K562 (cell line): ENCODE results near the gene AEN. TPM values are rescaled to one million over a fixed set of nuclear protein-coding genes. Genes with fewer than 3 reads are reported as not detected.

ENCODE experiments used
- ATAC-seq: fragments of 200-7000 bp; cut with Tn5 transposase; 3 replicates; pipeline ENCODE4 v1.9.1; 2020; ENCODE audit warnings: moderate library complexity
- BruUV-seq: library from RNA; stranded (reverse); fragments of 400-500 nt; replicated peaks from 2 replicates; lab custom pipeline; 2021; lab: Mats Ljungman, UMichigan
- CTCF ChIA-PET: fragments of 300-600 bp; formaldehyde crosslinking; extraction: SDS; loops from one replicate; lab custom pipeline; 2021; ENCODE audit warnings: low intra/inter-chr PET ratio; lab: Yijun Ruan, JAX
- POLR2A ChIA-PET: fragments of 300-600, 350-650 bp; sonication (Branson Sonifier 250); formaldehyde crosslinking; extraction: SDS; loops from one replicate; lab custom pipeline; 2021; ENCODE audit warnings: antibody characterized with exemption, inconsistent platforms; lab: Yijun Ruan, JAX
- DNase-seq, 4 experiments: peaks; one replicate each; pipeline versions ENCODE4 v3.0.0 to v3.0.0-alpha.2; 2011 to 2018; ENCODE audit warnings: low spot score in 3 of 4, mixed read lengths in 3 of 4; ENCODE audit errors: extremely low read depth in 1 of 4
- FAIRE-seq: peaks from 2 replicates; lab custom pipeline; 2011; peaks lifted over from hg19 to GRCh38; lab: Jason Lieb, UNC
- H2AFZ ChIP-seq: 2 replicates; pipeline ENCODE4 v1.6.0; 2011; ENCODE audit warnings: low read depth, low read length, control low read depth, inconsistent platforms
- H3K27ac ChIP-seq: fragments of 200-600 bp; 3 replicates; pipeline ENCODE4 v1.8.0; 2011; ENCODE audit warnings: low read depth, mild to moderate bottlenecking, control low read depth, inconsistent platforms, low read length, moderate library complexity, mixed read lengths; ENCODE audit errors: extremely low read depth
- H3K27me3 ChIP-seq, 2 experiments: fragments of 300-600 bp in 1 of 2; 2 replicates in 1 of 2; 3 replicates in 1 of 2; pipeline versions ENCODE4 v1.6.0 to v1.8.0; 2011; ENCODE audit warnings: inconsistent platforms in 2 of 2, low read length in 2 of 2, mild to moderate bottlenecking in 1 of 2, mixed read lengths in 1 of 2, moderate library complexity in 1 of 2; ENCODE audit not compliant: control insufficient read depth in 2 of 2, insufficient read depth in 2 of 2
- H3K36me3 ChIP-seq: fragments of 300-600 bp; 3 replicates; pipeline ENCODE4 v1.8.0; 2011; ENCODE audit warnings: mild to moderate bottlenecking, low read length, inconsistent platforms; ENCODE audit not compliant: control insufficient read depth, insufficient read depth
- H3K4me1 ChIP-seq, 2 experiments: fragments of 200-600 bp in 1 of 2; replicated peaks in 1 of 2; 2 replicates in 1 of 2; 3 replicates in 1 of 2; pipeline versions ENCODE4 v1.5.1 to v1.8.0; 2011; ENCODE audit warnings: inconsistent platforms in 2 of 2, low read length in 2 of 2, mild to moderate bottlenecking in 1 of 2, mixed read lengths in 1 of 2, moderate library complexity in 1 of 2; ENCODE audit not compliant: control insufficient read depth in 2 of 2, insufficient read depth in 2 of 2
- H3K4me2 ChIP-seq: 2 replicates; pipeline ENCODE4 v1.6.1; 2011; ENCODE audit warnings: low read length, control low read depth, inconsistent platforms, mixed read lengths; ENCODE audit not compliant: insufficient read depth
- H3K4me3 ChIP-seq: fragments of 200-600 bp; sonication (generic), shearing (Covaris generic); 2 replicates; pipeline ENCODE4 v1.5.1; 2016; ENCODE audit warnings: control low read depth, inconsistent platforms
- H3K79me2 ChIP-seq: fragments of 200-600 bp; 3 replicates; pipeline ENCODE4 v1.8.0; 2011; ENCODE audit warnings: low read length, inconsistent platforms; ENCODE audit not compliant: control insufficient read depth, insufficient read depth
- H3K9ac ChIP-seq, 2 experiments: 2 replicates each; pipeline versions ENCODE4 v1.6.0 to v1.6.1; 2011; ENCODE audit warnings: low read depth in 2 of 2, low read length in 2 of 2, control low read depth in 1 of 2, inconsistent platforms in 1 of 2, mild to moderate bottlenecking in 1 of 2, mixed read lengths in 1 of 2; ENCODE audit not compliant: insufficient read depth in 1 of 2
- H3K9me1 ChIP-seq: one replicate; pipeline ENCODE4 v1.6.0; 2011; ENCODE audit warnings: inconsistent platforms, mild to moderate bottlenecking, low read length, moderate library complexity; ENCODE audit not compliant: control insufficient read depth, insufficient read depth
- H3K9me3 ChIP-seq: replicated peaks from 2 replicates; pipeline ENCODE4 v1.5.1; 2011; ENCODE audit warnings: low read depth, low read length, inconsistent platforms; ENCODE audit not compliant: control insufficient read depth, insufficient read depth
- H4K20me1 ChIP-seq: replicated peaks from 2 replicates; pipeline ENCODE4 v1.6.1; 2011; ENCODE audit warnings: low read length, inconsistent platforms, mixed read lengths; ENCODE audit not compliant: control insufficient read depth, insufficient read depth
- AFF4 ChIP-seq: sonication (generic); formaldehyde crosslinking; IDR thresholded peaks from 2 replicates; pipeline ENCODE4 v1.8.0; 2023; ENCODE audit warnings: mild to moderate bottlenecking, missing genetic modification reagents
- BCLAF1 ChIP-seq, 2 experiments: fragments of 450-650 bp in 1 of 2; IDR thresholded peaks; 2 replicates each; pipeline ENCODE4 v1.6.1; 2011 to 2017; ENCODE audit warnings: low read depth in 2 of 2, antibody characterized with exemption in 1 of 2, borderline replicate concordance in 1 of 2, low read length in 1 of 2, mild to moderate bottlenecking in 1 of 2, mixed read lengths in 1 of 2; ENCODE audit not compliant: control insufficient read depth in 1 of 2
- MAZ ChIP-seq, 2 experiments: fragments of 450-650 bp in 1 of 2; sonication (generic) in 1 of 2; formaldehyde crosslinking; IDR thresholded peaks in 1 of 2; conservative IDR thresholded peaks in 1 of 2; 2 replicates each; pipeline versions ENCODE4 v1.4.0 to v1.5.0; 2020; ENCODE audit warnings: mild to moderate bottlenecking in 1 of 2, missing genetic modification reagents in 1 of 2
- NEUROD1 ChIP-seq: fragments of 150-350 bp; IDR thresholded peaks from 2 replicates; pipeline ENCODE4 v1.6.1; 2014; ENCODE audit warnings: borderline replicate concordance, low read length, low read depth; ENCODE audit not compliant: partially characterized antibody
- NFE2 ChIP-seq: IDR thresholded peaks from 2 replicates; pipeline ENCODE4 v1.6.1; 2014; ENCODE audit warnings: antibody characterized with exemption, low read depth
- SMAD3 ChIP-seq: fragments of 450-650 bp; formaldehyde crosslinking; conservative IDR thresholded peaks from 2 replicates; pipeline ENCODE4 v1.4.0; 2020; ENCODE audit warnings: mild to moderate bottlenecking
- SOX6 ChIP-seq: fragments of 450-650 bp; IDR thresholded peaks from 2 replicates; pipeline ENCODE4 v1.6.1; 2014; ENCODE audit warnings: mild to moderate bottlenecking
- TEAD4 ChIP-seq, 2 experiments: sonication (generic) in 1 of 2; formaldehyde crosslinking in 1 of 2; IDR thresholded peaks; 2 replicates each; pipeline versions ENCODE4 v1.6.1 to v1.8.0; 2012 to 2022; ENCODE audit warnings: borderline replicate concordance in 1 of 2, inconsistent platforms in 1 of 2, low read length in 1 of 2, mild to moderate bottlenecking in 1 of 2, missing genetic modification reagents in 1 of 2
- XRCC4 ChIP-seq: IDR thresholded peaks from one replicate; pipeline ENCODE4 v1.6.1; 2011; ENCODE audit not compliant: insufficient read depth, insufficient read length; ENCODE audit errors: extremely low read depth
- ZNF263 ChIP-seq: sonication (generic); formaldehyde crosslinking; IDR thresholded peaks from 2 replicates; pipeline ENCODE4 v1.8.0; 2022; ENCODE audit warnings: mild to moderate bottlenecking, missing genetic modification reagents, borderline replicate concordance
- ZNF431 ChIP-seq: sonication (generic); formaldehyde crosslinking; IDR thresholded peaks from 2 replicates; pipeline ENCODE4 v1.8.0; 2022; ENCODE audit warnings: mild to moderate bottlenecking, missing genetic modification reagents
- ZNF766 ChIP-seq: fragments of 200-800 bp; sonication (Bioruptor generic); conservative IDR thresholded peaks from 2 replicates; pipeline ENCODE4 v1.6.1; 2016; ENCODE audit warnings: missing genetic modification characterization, missing compliant biosample characterization
- WGBS: fragments of 100-300 bp; shearing (Covaris generic); methylation state at CpG from one replicate; pipeline ENCODE4 v1.1.6; 2016; ENCODE audit warnings: low coverage, mixed read lengths; ENCODE audit not compliant: insufficient coverage; ENCODE audit errors: missing lambda C conversion rate; 5-methylcytosine and 5-hydroxymethylcytosine counted together
- in situ Hi-C: fragments of 300-500 bp; cut with MboI; formaldehyde crosslinking; loops from 4 replicates; pipeline ENCODE4 v1.15.0; 2018; ENCODE audit warnings: inconsistent platforms, mixed read lengths
- intact Hi-C: fragments of 100-400 bp; cut with micrococcal nuclease; formaldehyde crosslinking; loops from 2 replicates; pipeline ENCODE4 v1.14.2; 2022
- polyA plus RNA-seq, 8 experiments: library from polyadenylated mRNA; depleted of rRNA in 4 of 8; stranded (reverse) in 5 of 8; unstranded in 3 of 8; fragments of >200 nt; fragmentation: Nextera tagmentation in 2 of 8; fragmentation: Illumina TruSeq in 1 of 8; extraction: Ambion mirVana in 2 of 8; extraction: Trizol in 1 of 8; gene quantifications; 2 replicates each; pipeline versions ENCODE4 v1.2.1 to v1.2.3, GENCODE V29; 2011 to 2014; ENCODE audit warnings: inconsistent platforms in 1 of 8, missing spikeins in 1 of 8
- total RNA-seq, 7 experiments: library from RNA; depleted of rRNA in 6 of 7; stranded (reverse); fragments of >200 nt in 6 of 7; fragmentation: Illumina TruSeq in 2 of 7; extraction: Trizol in 2 of 7; gene quantifications; 2 replicates each; pipeline versions ENCODE4 v1.2.1 to v1.2.3, GENCODE V29; 2011 to 2021; ENCODE audit warnings: low replicate concordance in 1 of 7

The AEN gene
- total and polyA plus RNA-seq, 9 of the 15 experiments (the other 6 are each of a cell fraction or from before 2014, with no cell fraction given), result 9.0 to 51.0 (median 32.8) TPM

- WGBS, result 6% methylated on average over 26 of the region's 27 CpGs
- intact Hi-C loops, result loop anchor here (1.0 kb wide), 1 partner anchor 26 kb away; no protein-coding TSS in a partner anchor
- TF ChIP-seq SOX6, result peak; percentile 78
- TF ChIP-seq TEAD4 (IDR thresholded peaks at IDR 0.05; ENCODE audit: low read length), result peak; percentile 80
- TF ChIP-seq TEAD4 (CRISPR knock-in tag; IDR thresholded peaks at IDR 0.05; ENCODE audit: borderline replicate concordance), result no peak
- TF ChIP-seq AFF4 (CRISPR knock-in tag), result peak; percentile 87
- peak; percentile 86 for TF ChIP-seq NEUROD1
- no peak for TF ChIP-seq XRCC4
- peak; percentile 43; the same call in 1 of the 2 replicates for TF ChIP-seq ZNF431
- TF ChIP-seq SMAD3 (CRISPR knock-in tag), result no peak
- TF ChIP-seq ZNF766 (CRISPR knock-in tag), result peak; percentile 62; the same call in 1 of the 2 replicates
- TF ChIP-seq NFE2, result peak; percentile 64; the same call in 1 of the 2 replicates
- TF ChIP-seq MAZ (CRISPR knock-in tag; conservative IDR thresholded peaks at IDR 0.05 in 1 of 2, IDR thresholded peaks at IDR 0.05 in 1 of 2), result peak; percentile 81 to 91; a peak in 3 of 4 replicates
- TF ChIP-seq BCLAF1 (IDR thresholded peaks at IDR 0.05; ENCODE audit: borderline replicate concordance in 1 of 2, control insufficient read depth in 1 of 2, low read depth in 2 of 2, low read length in 1 of 2), result peak; percentile 36 to 48; a peak in 2 of 4 replicates
- TF ChIP-seq ZNF263 (CRISPR knock-in tag), result peak; percentile 36; the same call in 1 of the 2 replicates
Observed at GRCh38 chr15:88638626-88639372, 17.7 kb downstream of the AEN start, which contains the start of gene ISG20. Gene ISG20, plus strand, starts transcription at chr15:88639016. Its CDS starts 351 bp downstream, at chr15:88639367.

More at GRCh38 chr15:88638626-88639372, 17.7 kb downstream of the AEN start, which contains the start of gene ISG20:
- H3K4me2 ChIP-seq, result peak within 1 kb of the TSS; percentile 54
- H3K27ac ChIP-seq, result peak within 1 kb of the TSS; percentile 76
- peak within 1 kb of the TSS; percentile 14 for H3K4me3 ChIP-seq
- peaks cover 16 to 17% of the 10 kb centered on the region in 2 experiments; a peak in 4 of 5 replicates for H3K4me1 ChIP-seq
- FAIRE-seq (peak; percentile 98), DNase-seq (peak; percentile 91 to 95 (median 93)), ATAC-seq (peak; percentile 96)
- H3K9ac ChIP-seq, result peak within 1 kb of the TSS; percentile 60 to 87
- no peaks in the 10 kb centered on the region for H3K9me3 ChIP-seq
- ChIA-PET CTCF (interaction anchor here (1.0 kb wide), 1 partner anchor 162 kb away, joined by 4 read pairs; no protein-coding TSS in a partner anchor), POLR2A (interaction anchor here (0.6 to 1.8 kb wide), 10 partner anchors 10 to 909 kb away, joined by 3 to 10 read pairs (median 4); no protein-coding TSS in a partner anchor)
- 0 out of 2 replicates have a peak, but pooled peaks cover 2% of the 10 kb centered on the region for H4K20me1 ChIP-seq
- no peaks in the 10 kb centered on the region for H3K27me3 ChIP-seq
- in situ Hi-C loops, result no loop called here
- peak within 1 kb of the TSS; percentile 71 for H2AFZ ChIP-seq
- H3K79me2 ChIP-seq, result no peaks in the 10 kb centered on the region
- BruUV-seq, result no TSS peak
- H3K36me3 ChIP-seq, result peaks cover 14% of the 10 kb centered on the region; the same call in 2 of the 3 replicates
- no peaks in the 10 kb centered on the region for H3K9me1 ChIP-seq
